Measurements from ENCODE around the gene FRK.
"Not testable (repeated sequence)": the region's sequence is repeated elsewhere in the genome, so short reads cannot be mapped to it uniquely, and the experiment has no call there.

FRK gene

GRCh38 chr6:116073765-116074440 is 13.2 kb upstream of the FRK start:
- DNase-seq (ENCODE audit: low spot score) = no peak

GRCh38 chr6:116072368-116072767 is 11.7 kb upstream of the FRK start:
- DNase-seq (ENCODE audit: low spot score) = no peak

- no peak for DNase-seq (ENCODE audit: low spot score)
Observed at GRCh38 chr6:116070616-116071389, 10.1 kb upstream of the FRK start.

GRCh38 chr6:116070101-116070500 is 9.4 kb upstream of the FRK start:
- no peak for DNase-seq (ENCODE audit: low spot score)

- no peak for DNase-seq (ENCODE audit: low spot score)
Observed at GRCh38 chr6:116066789-116067188, 6.1 kb upstream of the FRK start.

GRCh38 chr6:116064666-116065065 is 4.0 kb upstream of the FRK start:
- no peak for DNase-seq (ENCODE audit: low spot score)

GRCh38 chr6:116062496-116062895 is 1.8 kb upstream of the FRK start:
- DNase-seq (ENCODE audit: low spot score) = no peak

- no peak for DNase-seq (ENCODE audit: low spot score)
Observed at GRCh38 chr6:116059713-116060571, 749 bp downstream of the FRK start.

GRCh38 chr6:116057766-116058165 is 2.9 kb downstream of the FRK start:
- no peak for DNase-seq (ENCODE audit: low spot score)

- no peak for DNase-seq (ENCODE audit: low spot score)
Observed at GRCh38 chr6:116055513-116055912, 5.2 kb downstream of the FRK start.

GRCh38 chr6:116051244-116051643 is 9.4 kb downstream of the FRK start:
- no peak for DNase-seq (ENCODE audit: low spot score)

GRCh38 chr6:116050737-116051136 is 10.0 kb downstream of the FRK start:
- no peak for DNase-seq (ENCODE audit: low spot score)

- DNase-seq (ENCODE audit: low spot score) = no peak
Observed at GRCh38 chr6:116049321-116049720, 11.4 kb downstream of the FRK start.

- DNase-seq (ENCODE audit: low spot score) = no peak
Observed at GRCh38 chr6:116047173-116047933, 13.3 kb downstream of the FRK start.

GRCh38 chr6:116046737-116047136 is 14.0 kb downstream of the FRK start:
- no peak for DNase-seq (ENCODE audit: low spot score)

- not testable (repeated sequence) for DNase-seq (ENCODE audit: low spot score)
Observed at GRCh38 chr6:116046272-116046671, 14.4 kb downstream of the FRK start.

- no peak for DNase-seq (ENCODE audit: low spot score)
Observed at GRCh38 chr6:116041934-116042333, 18.8 kb downstream of the FRK start.

GRCh38 chr6:116040993-116041392 is 19.7 kb downstream of the FRK start:
- DNase-seq (ENCODE audit: low spot score) = no peak

- DNase-seq (ENCODE audit: low spot score) = no peak
Observed at GRCh38 chr6:116036885-116037284, 23.8 kb downstream of the FRK start.

GRCh38 chr6:116036075-116036773 is 24.5 kb downstream of the FRK start:
- no peak for DNase-seq (ENCODE audit: low spot score)

GRCh38 chr6:116035616-116036015 is 25.1 kb downstream of the FRK start:
- no peak for DNase-seq (ENCODE audit: low spot score)
